ENCODE measurements around the gene DIAPH2. TPM values are rescaled to one million over a fixed set of nuclear protein-coding genes. Genes with fewer than 3 reads are reported as not detected.

Gene DIAPH2
- total and polyA plus RNA-seq, 2 experiments from 2014 or later, result 16.2 to 56.6 TPM

- TF ChIP-seq ZNF462 (CRISPR knock-in tag; IDR thresholded peaks at IDR 0.05) (no peak), POLR2AphosphoS5 (IDR thresholded peaks at IDR 0.05; ENCODE audit: low read depth) (no peak)
Measured at GRCh38 chrX:96833333-96833732, 148.7 kb downstream of the DIAPH2 start (continued).

GRCh38 chrX:96834137-96834536 is 149.5 kb downstream of the DIAPH2 start:
- no peaks in the 10 kb centered on the region for H3K9me2 ChIP-seq (ENCODE audit: insufficient read depth)
- no peaks in the 10 kb centered on the region for H3K27me3 ChIP-seq (ENCODE audit: insufficient read depth)
- no peaks in the 10 kb centered on the region for H3F3A ChIP-seq (replicated peaks; ENCODE audit: low read depth)
- H3K79me2 ChIP-seq (replicated peaks; ENCODE audit: insufficient read depth), result no peaks in the 10 kb centered on the region
- no peak overlapping the region for H2AFZ ChIP-seq
- H3K27me3 Mint-ChIP-seq (ENCODE audit: insufficient read depth, low read depth, poor library complexity), result no peaks in the 10 kb centered on the region
- no peaks in the 10 kb centered on the region for H3K9me3 Mint-ChIP-seq
- H3K4me1 Mint-ChIP-seq, result peaks cover 7% of the 10 kb centered on the region
- H3K36me3 ChIP-seq (ENCODE audit: insufficient read depth), result no peaks in the 10 kb centered on the region
- no peak overlapping the region for H3K27ac Mint-ChIP-seq
- no peak overlapping the region for H3K4me2 ChIP-seq
- DNase-seq (ENCODE audit: low spot score) (no peak), ATAC-seq (no peak)
- no peaks in the 10 kb centered on the region for H4K20me1 ChIP-seq (replicated peaks; ENCODE audit: insufficient read depth)
- H3K4me3 Mint-ChIP-seq, result no peak overlapping the region
- no peak overlapping the region for H3K27ac ChIP-seq (ENCODE audit: low read depth)
- no peak overlapping the region for H3K4me3 ChIP-seq
- no peaks in the 10 kb centered on the region for H3K36me3 Mint-ChIP-seq (ENCODE audit: low read depth)
- H3K4me1 ChIP-seq (ENCODE audit: insufficient read depth), result peaks cover 5% of the 10 kb centered on the region; the same call in 1 of the 2 replicates
- TF ChIP-seq JUNB (IDR thresholded peaks at IDR 0.05; ENCODE audit: unreplicated experiment) (no peak), EZH2 (IDR thresholded peaks at IDR 0.05; ENCODE audit: low read depth, unreplicated experiment) (no peak), ZNF462 (CRISPR knock-in tag; IDR thresholded peaks at IDR 0.05) (no peak), ZNF114 (CRISPR knock-in tag; IDR thresholded peaks at IDR 0.05) (no peak), NANOG (IDR thresholded peaks at IDR 0.05; ENCODE audit: borderline replicate concordance) (no peak), STAT1 (IDR thresholded peaks at IDR 0.05; ENCODE audit: unreplicated experiment) (no peak)
- TF ChIP-seq, protein P1, sequence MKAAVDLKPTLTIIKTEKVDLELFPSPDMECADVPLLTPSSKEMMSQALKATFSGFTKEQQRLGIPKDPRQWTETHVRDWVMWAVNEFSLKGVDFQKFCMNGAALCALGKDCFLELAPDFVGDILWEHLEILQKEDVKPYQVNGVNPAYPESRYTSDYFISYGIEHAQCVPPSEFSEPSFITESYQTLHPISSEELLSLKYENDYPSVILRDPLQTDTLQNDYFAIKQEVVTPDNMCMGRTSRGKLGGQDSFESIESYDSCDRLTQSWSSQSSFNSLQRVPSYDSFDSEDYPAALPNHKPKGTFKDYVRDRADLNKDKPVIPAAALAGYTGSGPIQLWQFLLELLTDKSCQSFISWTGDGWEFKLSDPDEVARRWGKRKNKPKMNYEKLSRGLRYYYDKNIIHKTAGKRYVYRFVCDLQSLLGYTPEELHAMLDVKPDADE (IDR thresholded peaks at IDR 0.05), result no peak

Measured in GM23338 (cell line).